GM12874 (cell line): Measurements from ENCODE around the gene CYB5B.

Experiments used
- TF ChIP-seq, protein P1 (sequence below): IDR thresholded peaks from 2 replicates; pipeline ENCODE4 v1.5.1; 2011; ENCODE audit warnings: low read depth, mild to moderate bottlenecking, control low read depth, low read length, moderate library complexity; ENCODE audit not compliant: insufficient read depth

CYB5B gene

DNA sequence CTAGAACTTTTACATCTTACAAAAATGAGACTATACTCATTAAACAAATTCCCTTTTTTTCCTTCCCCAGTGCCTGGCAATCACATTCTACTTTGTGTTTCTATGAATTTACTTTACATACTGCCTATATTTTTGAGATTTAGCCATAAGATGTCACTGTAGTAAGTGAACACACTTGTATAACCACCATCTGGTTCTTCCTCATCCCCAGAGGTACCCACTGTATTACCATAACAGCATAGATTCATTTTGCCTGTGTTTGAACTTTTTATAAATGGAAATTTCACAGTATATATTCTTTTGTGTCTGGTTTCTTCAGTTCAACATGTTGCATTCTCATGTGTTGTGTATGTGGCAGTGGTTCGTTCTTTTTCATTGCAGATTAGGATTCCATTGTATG, 15.8 kb downstream of the CYB5B start:
- TF ChIP-seq, protein P1, sequence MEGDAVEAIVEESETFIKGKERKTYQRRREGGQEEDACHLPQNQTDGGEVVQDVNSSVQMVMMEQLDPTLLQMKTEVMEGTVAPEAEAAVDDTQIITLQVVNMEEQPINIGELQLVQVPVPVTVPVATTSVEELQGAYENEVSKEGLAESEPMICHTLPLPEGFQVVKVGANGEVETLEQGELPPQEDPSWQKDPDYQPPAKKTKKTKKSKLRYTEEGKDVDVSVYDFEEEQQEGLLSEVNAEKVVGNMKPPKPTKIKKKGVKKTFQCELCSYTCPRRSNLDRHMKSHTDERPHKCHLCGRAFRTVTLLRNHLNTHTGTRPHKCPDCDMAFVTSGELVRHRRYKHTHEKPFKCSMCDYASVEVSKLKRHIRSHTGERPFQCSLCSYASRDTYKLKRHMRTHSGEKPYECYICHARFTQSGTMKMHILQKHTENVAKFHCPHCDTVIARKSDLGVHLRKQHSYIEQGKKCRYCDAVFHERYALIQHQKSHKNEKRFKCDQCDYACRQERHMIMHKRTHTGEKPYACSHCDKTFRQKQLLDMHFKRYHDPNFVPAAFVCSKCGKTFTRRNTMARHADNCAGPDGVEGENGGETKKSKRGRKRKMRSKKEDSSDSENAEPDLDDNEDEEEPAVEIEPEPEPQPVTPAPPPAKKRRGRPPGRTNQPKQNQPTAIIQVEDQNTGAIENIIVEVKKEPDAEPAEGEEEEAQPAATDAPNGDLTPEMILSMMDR = no peak

DNA sequence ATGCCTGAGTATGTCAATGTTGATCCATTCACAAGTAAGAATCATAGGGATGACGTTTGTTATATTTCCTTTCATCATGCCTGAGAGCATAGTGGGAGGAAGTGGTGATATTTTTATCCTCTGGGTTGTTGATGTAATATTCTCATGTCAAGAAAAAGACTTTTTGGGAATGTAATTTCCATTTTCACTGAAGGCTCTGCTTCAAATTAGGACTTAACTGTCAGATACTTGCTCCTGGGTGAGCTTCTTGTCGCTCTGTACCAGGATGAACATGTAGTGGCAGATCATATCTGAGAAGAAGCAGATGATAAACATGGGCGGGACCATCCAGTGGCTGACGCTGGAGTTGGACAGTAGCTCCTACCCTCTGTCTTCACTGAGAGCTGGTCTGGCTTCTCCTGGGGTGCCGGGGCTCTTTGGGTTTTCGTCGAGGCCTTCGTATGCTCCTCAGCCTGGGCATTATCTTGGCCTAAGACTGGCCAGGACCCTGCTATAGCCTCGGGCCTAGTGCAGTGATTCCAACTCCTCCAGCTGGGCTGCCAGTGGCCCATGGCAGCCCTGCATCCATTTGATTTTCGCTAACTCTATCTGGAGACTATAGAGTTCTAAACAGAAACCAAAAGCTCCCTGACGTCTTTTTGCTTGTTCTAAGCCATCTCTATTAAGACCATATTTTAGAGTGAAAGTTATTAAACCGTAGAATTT, 19.7 kb downstream of the CYB5B start:
- TF ChIP-seq, protein P1 = no peak

DNA sequence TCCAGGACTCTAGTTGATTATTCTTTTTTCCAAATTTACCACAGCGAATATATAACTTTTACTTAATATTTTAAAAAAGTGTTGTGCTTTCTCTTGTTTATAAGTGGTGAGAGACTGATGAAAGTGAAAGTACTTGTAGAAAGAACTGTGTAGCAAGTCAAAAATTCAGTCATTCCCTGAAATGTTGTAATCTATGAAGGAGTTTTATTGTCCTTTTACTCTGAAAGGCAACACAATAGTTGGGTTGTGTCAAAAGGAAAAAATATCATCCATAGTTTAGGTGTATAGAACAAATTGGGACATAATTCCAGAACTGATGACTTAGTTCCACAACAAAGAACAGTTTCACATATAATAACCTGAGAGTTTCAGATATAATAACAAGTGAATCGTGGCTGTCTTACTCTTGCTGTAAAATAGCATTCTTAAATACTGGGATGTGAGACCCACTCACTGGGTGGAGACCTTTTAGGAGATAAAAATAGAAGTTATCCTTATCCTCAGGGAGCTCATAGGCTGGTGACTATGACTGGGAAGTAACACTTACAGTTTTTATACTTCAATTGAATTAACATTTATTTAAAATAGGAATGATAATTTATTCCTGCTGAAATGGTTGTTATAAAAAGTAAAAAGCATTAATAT, 20.6 kb downstream of the CYB5B start:
- TF ChIP-seq, protein P1 = no peak

DNA sequence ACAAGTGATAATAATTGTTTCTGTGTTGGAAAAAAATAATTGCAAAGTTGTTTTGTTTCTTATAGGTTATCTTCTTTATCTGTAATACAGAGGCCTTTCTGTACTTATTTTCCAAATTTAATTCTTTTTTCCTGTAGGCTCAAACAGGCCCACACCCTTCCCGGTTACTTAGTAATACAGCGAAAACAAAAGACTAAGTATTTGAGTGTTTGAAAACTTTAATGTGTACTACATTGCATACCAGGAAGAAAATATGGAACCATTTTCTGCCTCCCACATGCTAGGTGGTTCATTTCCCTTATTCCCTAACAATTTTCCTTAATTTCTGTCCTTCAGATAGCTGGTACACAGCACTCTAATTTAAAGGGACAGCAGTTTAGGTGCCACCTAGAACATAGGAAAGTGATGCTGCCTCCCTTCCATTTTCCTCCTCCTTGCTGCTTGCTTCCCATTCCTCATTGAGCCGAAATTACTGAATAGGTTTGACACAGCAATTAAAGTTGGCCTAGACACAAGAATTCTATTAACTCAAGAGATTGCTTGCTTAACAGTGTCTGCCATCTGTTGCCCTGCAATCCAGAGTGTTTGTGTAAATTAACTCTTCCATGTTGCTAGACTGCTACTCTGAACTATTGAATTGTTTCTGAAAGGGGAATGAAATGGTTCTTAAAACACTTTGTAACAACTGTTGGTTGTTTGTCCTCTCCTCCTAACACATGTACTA, 24.2 kb downstream of the CYB5B start:
- TF ChIP-seq, protein P1 = no peak

DNA sequence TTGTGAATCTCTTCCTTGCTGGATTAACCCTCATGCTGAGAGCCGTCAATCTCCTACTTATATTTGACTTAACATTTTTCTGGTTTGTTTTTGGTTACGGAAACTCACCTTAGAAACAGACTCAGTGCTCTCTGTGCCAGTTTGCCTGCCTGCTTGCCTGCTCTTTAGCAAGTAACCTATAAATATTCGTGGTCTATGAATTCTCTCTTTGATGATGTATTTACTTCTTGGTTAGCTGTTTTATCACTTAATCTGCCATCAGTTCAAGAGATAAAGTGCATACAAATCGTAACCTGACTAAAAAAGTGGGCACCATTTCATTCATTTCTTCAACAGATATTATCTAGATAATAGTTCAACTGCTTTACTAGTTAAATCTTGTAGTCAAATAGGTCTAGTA, 26.7 kb downstream of the CYB5B start:
- TF ChIP-seq, protein P1 = no peak

DNA sequence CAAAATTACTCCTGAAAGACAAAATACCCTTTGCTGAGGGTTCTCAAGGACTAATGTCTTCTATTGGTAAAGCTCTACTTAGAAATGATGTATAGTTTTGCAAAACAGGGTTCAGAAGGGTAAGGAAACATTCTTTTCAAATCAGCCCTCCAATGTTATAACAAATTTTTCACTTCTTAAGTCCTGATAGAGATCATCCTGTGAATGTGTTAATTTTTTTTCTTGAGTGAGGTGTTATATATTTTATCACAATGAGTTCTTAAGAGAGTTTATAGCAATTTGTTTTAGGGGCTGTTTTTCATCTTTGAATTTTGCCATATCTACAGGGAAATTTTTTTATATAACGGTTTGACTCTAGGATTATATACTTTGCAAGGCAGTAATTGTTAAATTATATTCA, 29.5 kb downstream of the CYB5B start:
- TF ChIP-seq, protein P1 = no peak

DNA sequence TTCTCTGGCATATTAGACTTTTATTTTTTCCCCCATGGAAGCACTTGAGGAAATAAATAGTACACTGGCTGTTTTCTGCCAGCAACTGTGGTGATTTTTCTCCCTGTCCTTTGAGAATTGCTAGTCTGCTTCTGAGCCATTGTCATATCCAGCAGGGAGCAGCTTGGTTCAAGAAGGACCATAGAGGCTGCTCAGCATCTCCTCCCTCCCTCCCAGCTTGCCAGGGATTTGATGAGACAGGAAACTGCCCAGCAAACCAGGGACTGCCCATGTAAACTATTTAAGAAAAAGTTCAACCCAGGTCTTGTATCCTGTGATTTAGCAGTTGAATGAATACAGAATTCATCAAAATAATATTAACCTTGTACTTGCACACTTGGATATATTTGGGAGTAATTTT, 39.5 kb downstream of the CYB5B start:
- TF ChIP-seq, protein P1 = no peak
